ENCODE results near the gene SENP7. TPM values are rescaled to one million over a fixed set of nuclear protein-coding genes. Genes with fewer than 3 reads are reported as not detected.
"Not testable (repeated sequence)": the region's sequence is repeated elsewhere in the genome, so short reads cannot be mapped to it uniquely, and the experiment has no call there.

Gene SENP7
- total RNA-seq, 2 experiments from 2014 or later = 12.3 to 12.9 TPM

- no peak for DNase-seq
- Mint-ChIP-seq H3K4me1 (no peaks in the 10 kb centered on the region), H3K9me3 (ENCODE audit: low read depth) (no peaks in the 10 kb centered on the region), H3K27ac (no peak overlapping the region), H3K27me3 (no peaks in the 10 kb centered on the region), H3K36me3 (ENCODE audit: low read depth) (peaks cover 16% of the 10 kb centered on the region), H3K4me3 (no peak overlapping the region)
- no peak for ATAC-seq
- intact Hi-C loops (cut with DNase I, micrococcal nuclease) = no loop called here
- ChIA-PET CTCF (interaction anchor here (0.6 to 1.5 kb wide), 3 partner anchors 19 to 463 kb away, joined by 3 to 4 read pairs (median 3); no protein-coding TSS in a partner anchor), POLR2A (no interaction called here)
These were observed 187.4 kb downstream of the SENP7 start for GRCh38 chr3:101325393-101326134.

GRCh38 chr3:101320475-101320874, 192.5 kb downstream of the SENP7 start, which contains the start of gene IMPG2:
Gene IMPG2, minus strand, starts transcription at chr3:101320575. Its CDS starts 203 bp downstream, at chr3:101320372.
- Mint-ChIP-seq H3K36me3 (ENCODE audit: low read depth) (peaks cover 2% of the 10 kb centered on the region), H3K27ac (no peak within 1 kb of the TSS), H3K9me3 (ENCODE audit: low read depth) (no peaks in the 10 kb centered on the region), H3K4me3 (no peak within 1 kb of the TSS), H3K4me1 (no peaks in the 10 kb centered on the region), H3K27me3 (no peaks in the 10 kb centered on the region)
- POLR2A ChIA-PET = interaction anchor here (0.7 kb wide), 1 partner anchor 971 kb away, joined by 3 read pairs; no protein-coding TSS in a partner anchor
- CTCF ChIA-PET = no interaction called here
- intact Hi-C loops (cut with DNase I, micrococcal nuclease) = no loop called here
- ATAC-seq (no peak), DNase-seq (no peak)

- no peaks in the 10 kb centered on the region for H3K9me3 Mint-ChIP-seq (ENCODE audit: low read depth)
- ATAC-seq (no peak), DNase-seq (no peak)
- POLR2A ChIA-PET = interaction anchor here (0.5 kb wide), 1 partner anchor 552 kb away, joined by 4 read pairs; no protein-coding TSS in a partner anchor
- H3K4me3 Mint-ChIP-seq = no peak overlapping the region
- no peak overlapping the region for H3K27ac Mint-ChIP-seq
- H3K36me3 Mint-ChIP-seq (ENCODE audit: low read depth) = peaks cover 2% of the 10 kb centered on the region
- intact Hi-C loops (cut with DNase I, micrococcal nuclease) = no loop called here
- CTCF ChIA-PET = interaction anchor here (0.9 kb wide), 1 partner anchor 15 kb away, joined by 3 read pairs; no protein-coding TSS in a partner anchor
- H3K4me1 Mint-ChIP-seq = no peaks in the 10 kb centered on the region
- no peaks in the 10 kb centered on the region for H3K27me3 Mint-ChIP-seq
These were observed 193.5 kb downstream of the SENP7 start for GRCh38 chr3:101319531-101319930.

GRCh38 chr3:101312545-101312944, 200.5 kb downstream of the SENP7 start:
- ChIA-PET CTCF (no interaction called here), POLR2A (no interaction called here)
- H3K27me3 Mint-ChIP-seq = no peaks in the 10 kb centered on the region
- H3K4me1 Mint-ChIP-seq = no peaks in the 10 kb centered on the region
- H3K27ac Mint-ChIP-seq = no peak overlapping the region
- no peak overlapping the region for H3K4me3 Mint-ChIP-seq
- DNase-seq = no peak
- H3K36me3 Mint-ChIP-seq (ENCODE audit: low read depth) = peaks cover 19% of the 10 kb centered on the region
- peaks cover 23% of the 10 kb centered on the region for H3K9me3 Mint-ChIP-seq (ENCODE audit: low read depth)
- intact Hi-C loops (cut with DNase I, micrococcal nuclease) = no loop called here
- ATAC-seq = no peak

- H3K27ac Mint-ChIP-seq = no peak overlapping the region
- intact Hi-C loops (cut with DNase I, micrococcal nuclease) = no loop called here
- ATAC-seq (no peak), DNase-seq (no peak)
- no peaks in the 10 kb centered on the region for H3K27me3 Mint-ChIP-seq
- H3K4me1 Mint-ChIP-seq = no peaks in the 10 kb centered on the region
- peaks cover 27% of the 10 kb centered on the region for H3K9me3 Mint-ChIP-seq (ENCODE audit: low read depth)
- H3K4me3 Mint-ChIP-seq = no peak overlapping the region
- POLR2A ChIA-PET = no interaction called here
- CTCF ChIA-PET = interaction anchor here (0.7 kb wide), 1 partner anchor 11 kb away, joined by 3 read pairs; no protein-coding TSS in a partner anchor
- H3K36me3 Mint-ChIP-seq (ENCODE audit: low read depth) = peaks cover 22% of the 10 kb centered on the region
These were observed 201.3 kb downstream of the SENP7 start for GRCh38 chr3:101311676-101312075.

- H3K36me3 Mint-ChIP-seq (ENCODE audit: low read depth) = peaks cover 22% of the 10 kb centered on the region
- no peak for DNase-seq
- H3K27me3 Mint-ChIP-seq = no peaks in the 10 kb centered on the region
- POLR2A ChIA-PET = no interaction called here
- H3K27ac Mint-ChIP-seq = no peak overlapping the region
- intact Hi-C loops (cut with DNase I, micrococcal nuclease) = no loop called here
- no peak overlapping the region for H3K4me3 Mint-ChIP-seq
- ATAC-seq = no peak
- CTCF ChIA-PET = interaction anchor here (0.7 kb wide), 1 partner anchor 10 kb away, joined by 3 read pairs; no protein-coding TSS in a partner anchor
- H3K4me1 Mint-ChIP-seq = no peaks in the 10 kb centered on the region
- peaks cover 27% of the 10 kb centered on the region for H3K9me3 Mint-ChIP-seq (ENCODE audit: low read depth)
These were observed 202.0 kb downstream of the SENP7 start for GRCh38 chr3:101310978-101311375.

- H3K27ac Mint-ChIP-seq; ATAC-seq; H3K27me3 Mint-ChIP-seq; H3K4me3 Mint-ChIP-seq; intact Hi-C loops (cut with DNase I, micrococcal nuclease); H3K4me1 Mint-ChIP-seq: not testable (repeated sequence)
- DNase-seq = peak; percentile 7
- ChIA-PET CTCF (interaction anchor here (0.8 kb wide), 1 partner anchor 846 kb away, joined by 3 read pairs; no protein-coding TSS in a partner anchor), POLR2A (interaction anchor here (0.7 kb wide), 1 partner anchor 59 kb away, joined by 3 read pairs; no protein-coding TSS in a partner anchor)
- peaks cover 22% of the 10 kb centered on the region for H3K36me3 Mint-ChIP-seq (ENCODE audit: low read depth)
- peaks cover 27% of the 10 kb centered on the region for H3K9me3 Mint-ChIP-seq (ENCODE audit: low read depth)
These were observed 204.8 kb downstream of the SENP7 start for GRCh38 chr3:101308147-101308772.

- CTCF ChIA-PET = interaction anchor here (0.6 to 1.1 kb wide), 4 partner anchors 13 to 75 kb away, joined by 3 read pairs; no protein-coding TSS in a partner anchor
These were observed 209.2 kb downstream of the SENP7 start for GRCh38 chr3:101303836-101304235.

GRCh38 chr3:101303089-101303731, 209.8 kb downstream of the SENP7 start:
- no peak overlapping the region for H3K4me3 Mint-ChIP-seq
- CTCF ChIA-PET = interaction anchor here (0.8 to 1.1 kb wide), 3 partner anchors 14 to 51 kb away, joined by 3 read pairs; no protein-coding TSS in a partner anchor
- peaks cover 9% of the 10 kb centered on the region for H3K36me3 Mint-ChIP-seq (ENCODE audit: low read depth)
- H3K27me3 Mint-ChIP-seq = no peaks in the 10 kb centered on the region
- ATAC-seq (no peak), DNase-seq (no peak)
- intact Hi-C loops (cut with DNase I, micrococcal nuclease) = no loop called here
- no peak overlapping the region for H3K27ac Mint-ChIP-seq
- POLR2A ChIA-PET = no interaction called here
- peaks cover 10% of the 10 kb centered on the region for H3K9me3 Mint-ChIP-seq (ENCODE audit: low read depth)
- H3K4me1 Mint-ChIP-seq = no peaks in the 10 kb centered on the region

More at GRCh38 chr3:101303836-101304235, 209.2 kb downstream of the SENP7 start:
- H3K27me3 Mint-ChIP-seq = no peaks in the 10 kb centered on the region
- intact Hi-C loops (cut with DNase I, micrococcal nuclease) = no loop called here
- H3K27ac Mint-ChIP-seq = no peak overlapping the region
- no peaks in the 10 kb centered on the region for H3K4me1 Mint-ChIP-seq
- POLR2A ChIA-PET = no interaction called here
- ATAC-seq (no peak), DNase-seq (no peak)
- peaks cover 12% of the 10 kb centered on the region for H3K36me3 Mint-ChIP-seq (ENCODE audit: low read depth)
- peaks cover 14% of the 10 kb centered on the region for H3K9me3 Mint-ChIP-seq (ENCODE audit: low read depth)
- H3K4me3 Mint-ChIP-seq = no peak overlapping the region

- DNase-seq (no peak), ATAC-seq (no peak)
- Mint-ChIP-seq H3K9me3 (ENCODE audit: low read depth) (peaks cover 2% of the 10 kb centered on the region), H3K4me1 (no peaks in the 10 kb centered on the region), H3K4me3 (no peak overlapping the region), H3K27me3 (no peaks in the 10 kb centered on the region), H3K27ac (no peak overlapping the region), H3K36me3 (ENCODE audit: low read depth) (no peaks in the 10 kb centered on the region)
- POLR2A ChIA-PET = no interaction called here
- intact Hi-C loops (cut with DNase I, micrococcal nuclease) = no loop called here
- CTCF ChIA-PET = no interaction called here
These were observed 212.9 kb downstream of the SENP7 start for GRCh38 chr3:101300073-101300472.

- Mint-ChIP-seq H3K36me3 (ENCODE audit: low read depth) (peaks cover 2% of the 10 kb centered on the region), H3K27me3 (no peaks in the 10 kb centered on the region), H3K4me1 (no peaks in the 10 kb centered on the region), H3K27ac (no peak overlapping the region), H3K9me3 (ENCODE audit: low read depth) (peaks cover 2% of the 10 kb centered on the region), H3K4me3 (no peak overlapping the region)
- intact Hi-C loops (cut with DNase I, micrococcal nuclease) = no loop called here
- ATAC-seq (no peak), DNase-seq (no peak)
- ChIA-PET POLR2A (no interaction called here), CTCF (interaction anchor here (0.6 kb wide), 1 partner anchor 126 kb away, joined by 3 read pairs; no protein-coding TSS in a partner anchor)
These were observed 221.0 kb downstream of the SENP7 start for GRCh38 chr3:101292027-101292426.
